HG03439 (cell line): ENCODE results near the gene OSBP2.

Experiments used
- ATAC-seq: cut with Tn5 transposase; IDR thresholded peaks from one replicate; pipeline ENCODE4 v1.9.1; 2021; ENCODE audit warnings: mild to moderate bottlenecking, moderate library complexity; ENCODE audit not compliant: unreplicated experiment

OSBP2 gene

GRCh38 chr22:30923168-30923900 lies 228.7 kb downstream of the OSBP2 start:
- ATAC-seq, result no peak

- ATAC-seq, result no peak
Measured at GRCh38 chr22:30925667-30926066, 231.0 kb downstream of the OSBP2 start.

GRCh38 chr22:30926706-30927105 lies 232.0 kb downstream of the OSBP2 start:
- ATAC-seq, result no peak

GRCh38 chr22:30927806-30928205 lies 233.1 kb downstream of the OSBP2 start:
- ATAC-seq, result no peak

- ATAC-seq, result no peak
Measured at GRCh38 chr22:30928401-30928800, 233.7 kb downstream of the OSBP2 start.

GRCh38 chr22:30930228-30930627 lies 235.6 kb downstream of the OSBP2 start:
- ATAC-seq, result no peak

GRCh38 chr22:30931541-30932300 lies 237.0 kb downstream of the OSBP2 start:
- ATAC-seq, result no peak

GRCh38 chr22:30932661-30933060 lies 238.0 kb downstream of the OSBP2 start:
- ATAC-seq, result no peak

GRCh38 chr22:30933457-30933856 lies 238.8 kb downstream of the OSBP2 start:
- no peak for ATAC-seq

- ATAC-seq, result no peak
Measured at GRCh38 chr22:30934053-30934452, 239.4 kb downstream of the OSBP2 start.

- no peak for ATAC-seq
Measured at GRCh38 chr22:30940685-30941362, 246.2 kb downstream of the OSBP2 start.

- no peak for ATAC-seq
Measured at GRCh38 chr22:30941363-30941740, 246.7 kb downstream of the OSBP2 start.

GRCh38 chr22:30943368-30943767 lies 248.7 kb downstream of the OSBP2 start:
- no peak for ATAC-seq

- ATAC-seq, result no peak
Measured at GRCh38 chr22:30944986-30945385, 250.3 kb downstream of the OSBP2 start.

GRCh38 chr22:30945653-30946052 lies 251.0 kb downstream of the OSBP2 start:
- ATAC-seq, result no peak

GRCh38 chr22:30946354-30946753 lies 251.7 kb downstream of the OSBP2 start:
- no peak for ATAC-seq

GRCh38 chr22:30947173-30947815 lies 252.6 kb downstream of the OSBP2 start:
- no peak for ATAC-seq

- ATAC-seq, result no peak
Measured at GRCh38 chr22:30947816-30948454, 253.3 kb downstream of the OSBP2 start.

- ATAC-seq, result no peak
Measured at GRCh38 chr22:30948930-30949342, 254.3 kb downstream of the OSBP2 start.

- no peak for ATAC-seq
Measured at GRCh38 chr22:30949934-30950660, 255.4 kb downstream of the OSBP2 start.
